Stimulated activated CD4-positive, alpha-beta T cell treated with anti-CD3 and anti-CD28 coated beads, TNF-alpha, amount 100 ng/mL, for 24 hours (primary cell): Measurements from ENCODE around the gene LTN1.

ENCODE experiments used
- DNase-seq, 3 experiments: peaks; one replicate each; pipeline ENCODE4 v3.0.0-alpha.2; 2020; ENCODE audit warnings: low read depth in 3 of 3

LTN1 gene

DNA sequence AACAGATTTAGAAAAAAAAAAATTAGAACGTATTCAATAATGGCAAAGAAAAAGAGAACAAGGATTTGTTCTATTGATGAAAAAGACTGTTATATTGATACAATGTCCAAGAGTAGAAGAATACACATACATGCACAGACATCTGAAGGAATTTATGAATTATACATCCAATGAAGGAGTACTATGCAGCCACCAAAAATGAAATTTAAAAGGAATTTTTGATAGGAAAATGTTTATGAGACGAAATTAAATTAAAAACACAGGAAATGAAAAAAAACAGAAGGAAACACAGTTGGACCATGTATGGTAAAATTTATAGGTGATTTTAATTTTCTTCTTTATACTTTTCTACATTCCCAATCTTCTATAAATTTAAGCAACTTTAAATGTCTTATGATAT, 110.3 kb downstream of the LTN1 start:
- no peak for DNase-seq
